ENCODE results near the gene FOSL2. TPM values are rescaled to one million over a fixed set of nuclear protein-coding genes. Genes with fewer than 3 reads are reported as not detected.

Gene FOSL2
- total RNA-seq, 1 donor: 44.4 TPM

DNA sequence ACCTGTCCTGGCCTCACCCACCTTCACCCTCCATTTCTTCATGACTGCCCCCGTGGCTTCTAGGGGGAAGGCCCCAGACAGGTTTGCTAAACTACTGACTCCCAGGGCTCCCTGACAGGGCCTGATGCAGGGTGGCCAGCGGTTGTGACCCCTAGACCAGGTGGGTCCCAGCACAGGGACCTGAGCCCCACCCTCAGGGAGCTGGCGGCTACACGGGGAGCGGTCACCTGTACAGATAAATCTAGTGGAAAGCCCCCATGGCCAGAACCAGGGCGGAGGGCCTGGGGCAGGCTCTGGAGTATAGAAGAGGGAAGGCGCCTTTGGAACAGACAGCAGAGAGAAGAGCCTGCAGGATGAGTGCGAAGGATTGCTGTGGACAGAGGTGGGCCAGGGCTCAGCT is 60.7 kb downstream of the FOSL2 start:
- TF ChIP-seq, protein P1, sequence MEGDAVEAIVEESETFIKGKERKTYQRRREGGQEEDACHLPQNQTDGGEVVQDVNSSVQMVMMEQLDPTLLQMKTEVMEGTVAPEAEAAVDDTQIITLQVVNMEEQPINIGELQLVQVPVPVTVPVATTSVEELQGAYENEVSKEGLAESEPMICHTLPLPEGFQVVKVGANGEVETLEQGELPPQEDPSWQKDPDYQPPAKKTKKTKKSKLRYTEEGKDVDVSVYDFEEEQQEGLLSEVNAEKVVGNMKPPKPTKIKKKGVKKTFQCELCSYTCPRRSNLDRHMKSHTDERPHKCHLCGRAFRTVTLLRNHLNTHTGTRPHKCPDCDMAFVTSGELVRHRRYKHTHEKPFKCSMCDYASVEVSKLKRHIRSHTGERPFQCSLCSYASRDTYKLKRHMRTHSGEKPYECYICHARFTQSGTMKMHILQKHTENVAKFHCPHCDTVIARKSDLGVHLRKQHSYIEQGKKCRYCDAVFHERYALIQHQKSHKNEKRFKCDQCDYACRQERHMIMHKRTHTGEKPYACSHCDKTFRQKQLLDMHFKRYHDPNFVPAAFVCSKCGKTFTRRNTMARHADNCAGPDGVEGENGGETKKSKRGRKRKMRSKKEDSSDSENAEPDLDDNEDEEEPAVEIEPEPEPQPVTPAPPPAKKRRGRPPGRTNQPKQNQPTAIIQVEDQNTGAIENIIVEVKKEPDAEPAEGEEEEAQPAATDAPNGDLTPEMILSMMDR (IDR thresholded peaks at IDR 0.05; ENCODE audit: insufficient read depth, low read length): no peak
- no peak for DNase-seq (ENCODE audit: low read depth)
- H3K4me3 ChIP-seq (ENCODE audit: low read depth, low read length): no peak overlapping the region

DNA sequence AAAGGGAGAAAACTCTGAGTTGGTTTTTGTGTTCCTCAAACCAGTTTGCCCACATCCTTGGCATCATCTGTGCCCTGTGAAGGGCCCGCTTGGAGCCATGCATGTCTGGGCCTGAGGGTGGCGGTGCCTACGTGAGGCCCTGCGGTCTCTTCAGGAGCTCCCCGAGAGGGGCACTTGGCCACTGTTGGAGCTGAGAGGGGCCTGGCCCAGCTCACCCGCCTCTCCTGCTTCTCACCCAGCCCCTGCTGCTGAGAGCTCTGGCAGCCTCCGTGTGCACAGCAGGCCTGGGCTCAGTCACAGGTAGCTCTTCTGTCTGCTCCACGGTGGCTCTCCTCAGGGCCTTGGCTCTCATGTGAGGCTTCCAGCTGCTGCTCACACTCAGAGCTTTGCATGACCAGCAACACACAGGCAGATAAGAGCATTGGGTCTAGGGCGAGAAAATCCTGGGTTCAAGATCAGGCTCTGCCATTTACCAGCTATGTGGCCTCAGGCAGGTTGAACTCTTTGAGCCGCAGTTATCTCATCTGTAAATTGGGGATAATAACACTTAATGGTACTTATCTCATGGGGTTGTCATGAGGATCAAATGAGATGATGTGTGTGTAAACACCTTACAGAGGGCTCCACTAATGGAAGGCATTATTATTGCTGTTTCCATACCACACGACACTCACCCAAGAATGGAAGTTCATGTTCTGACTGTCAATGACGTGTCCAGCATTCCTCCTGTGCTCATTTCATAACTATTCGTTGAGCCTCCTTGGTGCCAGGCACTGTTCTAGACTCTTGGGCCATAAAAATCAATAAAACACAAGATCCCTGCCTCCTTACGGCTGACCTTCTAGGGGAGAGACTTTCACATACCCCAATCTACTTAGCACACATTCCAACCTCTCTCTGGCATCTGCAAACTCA is 61.6 kb downstream of the FOSL2 start:
- TF ChIP-seq, protein P1 (IDR thresholded peaks at IDR 0.05; ENCODE audit: insufficient read depth, low read length): no peak
- no peak for DNase-seq (ENCODE audit: low read depth)
- no peak overlapping the region for H3K4me3 ChIP-seq (ENCODE audit: low read depth, low read length)

DNA sequence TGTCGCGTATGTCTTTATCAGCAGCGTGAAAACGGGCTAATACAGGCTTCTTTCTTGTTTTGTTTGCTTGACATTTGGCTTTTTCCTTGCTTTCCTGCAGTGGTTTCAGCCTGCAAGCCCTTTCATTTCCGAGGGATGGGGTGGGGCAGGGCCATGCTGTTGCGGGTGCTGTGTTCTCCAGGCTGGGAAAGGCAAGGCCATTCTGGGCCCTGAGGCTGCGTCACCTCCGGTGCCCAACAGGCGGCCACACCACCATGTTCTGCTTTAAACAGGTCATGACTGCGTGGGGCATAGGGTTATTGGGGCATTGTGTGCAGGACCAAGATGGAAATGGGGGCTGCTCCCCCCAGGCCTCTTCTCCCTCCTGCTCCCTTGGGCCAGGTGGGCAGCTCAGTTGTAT is 64.6 kb downstream of the FOSL2 start:
- TF ChIP-seq, protein P1 (IDR thresholded peaks at IDR 0.05; ENCODE audit: insufficient read depth, low read length): no peak
- no peak overlapping the region for H3K4me3 ChIP-seq (ENCODE audit: low read depth, low read length)
- DNase-seq (ENCODE audit: low read depth): no peak

DNA sequence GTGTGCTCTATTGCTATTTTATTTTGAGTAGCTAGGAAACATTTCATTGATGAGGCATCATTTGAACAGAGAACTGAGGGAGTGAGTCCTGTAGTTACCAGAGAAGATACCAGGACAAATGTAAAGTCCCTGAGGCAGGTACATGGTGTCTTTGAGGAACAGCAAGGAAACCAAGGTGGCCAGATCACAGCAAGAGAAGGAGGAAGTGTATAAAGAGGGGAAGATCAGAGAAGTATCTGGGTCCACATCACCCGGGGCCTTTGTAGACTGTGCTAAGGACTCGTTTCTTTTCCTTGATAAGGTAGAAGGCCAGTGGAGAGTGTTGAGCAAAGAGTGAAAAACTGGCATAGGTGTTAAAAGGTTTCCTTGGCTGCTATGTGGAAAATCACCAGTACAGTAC is 68.4 kb downstream of the FOSL2 start:
- no peak for DNase-seq (ENCODE audit: low read depth)
- TF ChIP-seq, protein P1 (IDR thresholded peaks at IDR 0.05; ENCODE audit: insufficient read depth, low read length): no peak
- H3K4me3 ChIP-seq (ENCODE audit: low read depth, low read length): no peak overlapping the region

DNA sequence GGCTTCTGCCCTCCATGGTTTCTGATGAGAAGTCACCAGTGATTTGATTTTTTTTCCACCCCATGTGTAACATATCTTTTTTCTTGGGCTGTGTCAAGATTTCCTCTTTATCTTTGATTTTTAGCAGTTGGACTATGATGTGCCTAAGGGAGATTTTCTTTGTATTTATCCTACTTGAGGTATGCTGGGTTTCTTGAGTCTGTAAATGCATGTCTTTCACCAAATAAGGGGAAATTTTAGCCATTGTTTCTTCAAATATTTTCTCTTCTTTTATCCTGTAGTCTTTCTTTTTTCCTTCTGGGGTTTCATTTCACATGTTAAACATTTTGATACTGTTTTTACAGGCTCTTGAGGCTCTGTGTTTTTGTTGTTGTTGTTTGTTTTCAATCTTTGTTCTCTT is 69.5 kb downstream of the FOSL2 start:
- DNase-seq (ENCODE audit: low read depth): no peak
- H3K4me3 ChIP-seq (ENCODE audit: low read depth, low read length): no peak overlapping the region
- TF ChIP-seq, protein P1 (IDR thresholded peaks at IDR 0.05; ENCODE audit: insufficient read depth, low read length): no peak

DNA sequence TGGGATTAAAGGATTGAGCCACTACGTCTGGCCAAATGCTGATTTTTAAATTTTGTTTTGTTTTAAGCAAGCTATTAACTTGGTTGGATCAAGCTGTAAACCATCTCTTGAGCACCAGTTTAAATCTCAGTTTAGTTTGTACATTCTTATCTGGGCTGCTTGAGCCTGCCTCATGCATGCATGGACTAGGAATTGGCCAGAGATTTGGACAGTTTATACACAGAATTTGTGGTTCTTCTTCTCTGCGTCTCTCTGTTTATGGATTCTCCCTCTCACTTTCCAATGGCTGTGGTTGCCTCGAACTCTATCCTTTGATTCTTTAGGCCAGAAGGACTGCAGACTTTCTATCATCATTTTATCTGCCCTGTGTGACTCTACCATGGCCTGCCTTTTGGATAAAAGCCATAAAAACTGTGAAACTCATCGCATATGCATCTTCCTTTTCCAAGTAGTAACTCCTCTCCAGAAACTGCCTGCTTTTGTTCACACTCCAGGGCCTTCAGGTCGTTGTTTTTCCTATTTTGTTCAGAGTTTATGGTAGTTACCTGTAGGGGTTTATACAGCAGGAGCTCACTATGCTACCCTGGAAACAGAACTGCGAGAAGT is 70.7 kb downstream of the FOSL2 start:
- no peak for DNase-seq (ENCODE audit: low read depth)

More for the DNA sequence above, 70.7 kb downstream of the FOSL2 start:
- TF ChIP-seq, protein P1 (IDR thresholded peaks at IDR 0.05; ENCODE audit: insufficient read depth, low read length): no peak
- no peak overlapping the region for H3K4me3 ChIP-seq (ENCODE audit: low read depth, low read length)
